Effector CD8-positive, alpha-beta T cell (primary cell): ENCODE data around the gene C12orf42.
"Not testable (repeated sequence)": the region's sequence is repeated elsewhere in the genome, so short reads cannot be mapped to it uniquely, and the experiment has no call there.

Experiments used
- DNase-seq: peaks from one replicate; lab custom pipeline; 2025; lab: John Stamatoyannopoulos, UW

Gene C12orf42

DNA sequence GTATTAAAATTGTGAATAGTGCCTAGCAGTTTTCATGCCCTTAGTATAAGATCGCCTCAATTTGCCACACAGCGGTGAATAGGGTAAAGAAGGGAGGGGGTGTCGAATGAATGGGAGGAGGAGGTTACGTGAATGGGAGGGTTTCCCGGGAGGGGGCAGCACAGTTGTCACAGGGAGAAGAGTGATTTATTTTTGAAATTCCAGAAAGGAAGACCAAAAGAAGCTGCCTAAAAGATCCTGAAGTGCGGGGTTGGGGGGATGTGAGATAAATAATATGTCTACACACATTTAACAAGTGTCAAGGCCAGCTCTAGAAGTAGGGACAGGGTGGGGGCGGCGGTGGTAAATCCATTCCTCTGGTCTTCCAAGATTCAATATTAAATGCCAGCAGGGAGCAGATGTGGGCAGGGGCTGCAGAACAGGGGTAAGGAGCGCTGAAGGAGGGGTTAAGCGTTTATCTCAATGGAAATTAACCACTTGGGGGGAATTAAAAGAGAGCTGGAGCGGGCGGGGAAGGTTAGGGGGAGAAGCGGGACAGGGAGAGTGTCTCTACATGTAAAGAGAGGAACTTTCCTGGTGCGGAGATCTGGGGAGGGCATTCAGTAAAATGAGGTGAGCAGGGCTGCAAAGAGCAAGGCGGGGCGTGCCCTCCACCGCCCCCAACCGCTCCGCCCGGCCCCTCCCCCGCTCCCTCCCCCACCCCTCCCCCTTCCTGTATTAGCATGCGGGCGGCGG is 867 bp downstream of the C12orf42 start:
- DNase-seq: no peak

DNA sequence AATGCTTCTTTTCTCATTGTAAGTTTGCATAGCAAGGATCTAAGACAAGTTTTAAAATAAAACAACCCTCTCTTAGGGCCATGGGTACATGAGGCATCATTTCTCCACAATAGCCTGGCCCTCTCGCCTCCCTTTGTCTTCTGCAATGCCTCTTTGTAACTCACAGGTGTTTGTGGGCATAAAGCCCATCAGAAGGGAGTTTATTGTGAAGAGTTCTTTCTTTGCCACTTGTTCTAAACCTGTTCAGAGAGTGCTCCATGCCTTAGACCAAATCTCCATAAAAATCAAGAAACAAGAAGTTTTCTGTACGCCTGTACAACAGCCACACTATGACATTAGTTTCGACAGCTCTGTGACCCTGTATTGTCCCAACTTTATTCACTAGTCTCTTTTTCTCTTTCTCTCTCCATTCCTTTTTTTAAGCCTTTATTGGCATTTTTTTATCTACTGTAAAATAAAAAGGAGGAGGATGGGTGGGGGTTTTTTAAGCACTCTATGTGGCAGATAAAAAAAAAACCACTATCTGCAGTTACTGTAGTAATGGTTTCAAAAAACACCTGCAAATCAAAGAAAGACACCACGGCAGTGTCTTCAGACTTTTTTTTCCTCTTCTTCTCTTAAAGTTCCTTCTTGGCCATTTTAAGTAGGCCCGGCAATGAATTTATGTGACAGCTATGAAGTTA is 1.6 kb downstream of the C12orf42 start:
- no peak for DNase-seq

DNA sequence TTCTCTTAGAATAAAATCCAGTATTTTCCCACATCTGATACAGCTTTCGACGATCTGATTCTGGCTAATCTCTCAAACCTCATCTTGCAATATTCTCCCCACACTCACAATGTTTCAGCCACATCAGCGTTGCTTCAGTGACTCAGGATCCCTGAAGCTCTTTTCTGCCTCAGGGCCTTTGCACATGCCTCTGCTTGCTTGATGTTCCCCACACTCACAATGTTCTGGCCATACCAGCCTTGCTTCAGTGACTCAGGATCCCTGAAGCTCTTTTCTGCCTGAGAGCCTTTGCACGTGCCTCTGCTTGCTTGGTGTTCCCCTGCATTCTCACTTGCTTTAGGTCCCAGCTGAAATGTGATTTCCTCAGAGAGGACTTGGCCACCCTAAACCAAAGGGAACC is 2.6 kb downstream of the C12orf42 start:
- no peak for DNase-seq

DNA sequence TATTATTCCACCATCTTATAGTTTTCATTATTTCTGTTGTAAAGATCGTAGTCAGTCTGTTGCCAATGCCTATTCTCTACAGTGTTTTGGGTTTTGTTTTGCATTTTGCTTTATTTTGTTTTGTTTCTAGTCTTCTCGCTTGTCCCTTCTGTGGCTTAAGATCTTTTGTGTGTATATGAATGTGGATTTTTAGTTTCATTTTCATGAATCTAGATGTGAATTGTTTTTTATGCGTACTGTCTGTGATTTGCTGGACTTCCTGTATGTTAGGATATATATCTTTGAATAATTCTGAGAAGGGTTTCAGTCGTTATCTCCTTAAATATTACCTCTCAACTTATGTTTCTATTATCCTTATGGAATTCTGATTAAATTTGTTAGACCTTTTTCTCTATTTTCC is 13.4 kb downstream of the C12orf42 start:
- DNase-seq: no peak

DNA sequence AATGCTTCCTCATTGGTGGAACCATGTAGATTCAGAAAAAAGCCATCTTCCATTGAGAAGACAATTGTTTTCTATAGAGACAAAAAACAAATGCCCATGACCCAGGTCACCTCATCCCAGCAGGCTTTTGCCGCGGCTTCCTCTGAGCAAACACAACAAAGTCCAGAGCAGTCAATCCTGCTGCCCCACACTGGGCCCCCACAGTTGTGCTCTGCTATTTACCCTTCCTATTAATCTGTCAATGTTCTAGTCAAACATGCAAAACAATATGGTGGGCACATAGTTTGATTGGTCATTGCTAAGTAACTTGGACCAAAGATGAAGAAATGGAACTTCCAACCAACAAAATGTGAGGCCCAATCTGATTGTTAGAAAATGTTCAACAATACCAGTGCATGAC is 20.7 kb downstream of the C12orf42 start:
- DNase-seq: no peak

DNA sequence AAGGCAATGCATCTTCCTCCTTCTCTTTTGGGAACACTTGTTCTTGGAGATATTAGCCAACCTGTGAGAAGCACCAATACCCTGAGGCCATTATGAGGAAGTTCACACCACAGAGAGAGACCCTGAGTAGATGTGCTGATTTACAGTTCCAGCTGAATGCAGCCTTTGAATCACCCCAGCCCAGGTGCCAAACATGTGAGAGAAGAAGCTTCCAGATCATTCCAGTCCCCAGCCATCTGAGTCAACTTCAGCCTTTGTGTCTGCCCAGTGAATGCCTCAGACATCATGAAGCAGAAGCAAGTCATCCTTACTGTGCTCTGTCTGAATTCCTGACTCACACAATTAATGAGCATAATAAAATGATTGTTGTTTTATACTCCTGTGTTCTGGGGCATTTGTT is 25.1 kb downstream of the C12orf42 start:
- DNase-seq: no peak

DNA sequence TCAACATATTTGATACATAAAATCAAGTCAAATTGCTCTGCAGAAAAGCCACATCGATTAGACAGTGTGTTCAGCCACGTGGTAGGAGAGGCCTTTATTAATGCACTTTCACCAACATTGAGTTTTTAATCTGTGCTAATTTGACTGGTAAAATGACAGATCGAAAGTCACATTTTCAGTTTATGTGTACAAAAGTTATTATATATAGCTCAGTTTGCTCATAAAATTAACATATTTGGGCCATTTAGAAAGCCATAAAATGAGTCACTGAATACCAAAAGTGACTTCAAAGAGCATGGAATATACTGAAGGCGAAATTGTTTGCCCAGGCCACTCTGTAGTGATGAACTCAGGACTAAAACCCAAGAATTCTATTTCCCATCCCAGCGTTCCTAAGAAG is 26.0 kb downstream of the C12orf42 start:
- no peak for DNase-seq

DNA sequence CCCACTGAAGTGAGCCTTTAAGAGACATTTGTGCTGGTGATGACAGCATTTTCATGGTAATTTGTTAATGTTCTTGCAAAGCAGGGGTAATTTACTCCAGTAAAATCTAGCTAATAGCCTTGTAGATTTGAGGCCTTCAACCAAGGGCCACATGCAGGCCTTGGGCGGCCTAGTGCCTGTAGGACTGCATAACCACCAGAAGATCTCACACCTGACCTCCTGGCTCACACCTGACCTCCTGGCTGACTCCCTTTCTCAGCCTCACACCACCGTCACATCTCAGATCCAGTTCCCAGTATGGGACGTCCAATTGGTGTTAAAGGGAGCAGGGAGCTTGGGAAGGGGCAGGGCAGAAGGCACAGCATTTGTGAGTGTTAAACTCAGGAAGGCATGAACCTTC is 26.9 kb downstream of the C12orf42 start:
- DNase-seq: no peak

DNA sequence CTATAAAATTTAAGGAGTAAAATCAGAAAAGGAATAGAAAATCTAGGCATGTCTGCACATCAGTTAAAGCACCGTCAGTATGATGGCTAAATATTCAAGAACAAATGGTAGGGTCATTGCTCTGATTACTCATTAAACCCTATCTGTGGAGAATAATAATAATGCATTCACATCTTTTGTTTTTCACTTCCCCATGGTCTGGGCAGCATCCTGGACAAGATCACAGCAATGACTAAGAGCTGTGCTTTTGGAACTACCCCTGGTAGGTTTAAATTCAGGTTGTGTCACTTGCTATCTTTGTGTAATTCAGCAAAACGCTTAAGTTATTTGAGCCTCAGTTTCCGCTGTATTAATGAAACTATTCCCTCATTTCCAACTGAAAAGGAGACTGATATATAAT is 33.1 kb downstream of the C12orf42 start:
- DNase-seq: no peak

DNA sequence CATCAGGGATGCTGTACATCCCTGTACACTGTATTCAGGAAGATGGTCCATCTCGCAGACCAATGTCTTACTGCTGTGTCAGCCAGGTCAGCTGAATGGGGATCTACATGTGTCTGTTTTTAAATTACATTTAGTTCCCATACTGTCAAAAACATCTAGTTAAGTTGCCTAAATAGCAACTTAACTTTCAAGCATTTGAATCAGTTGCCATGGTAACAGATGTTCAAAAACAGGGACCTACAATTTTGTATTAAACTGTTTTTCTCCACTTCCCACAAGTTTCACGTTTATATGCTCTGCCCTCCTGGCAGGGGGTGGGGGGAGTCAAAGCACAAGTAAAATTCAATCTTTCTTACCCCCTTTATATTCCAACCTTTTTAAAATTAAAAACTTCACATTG is 38.3 kb downstream of the C12orf42 start:
- no peak for DNase-seq

DNA sequence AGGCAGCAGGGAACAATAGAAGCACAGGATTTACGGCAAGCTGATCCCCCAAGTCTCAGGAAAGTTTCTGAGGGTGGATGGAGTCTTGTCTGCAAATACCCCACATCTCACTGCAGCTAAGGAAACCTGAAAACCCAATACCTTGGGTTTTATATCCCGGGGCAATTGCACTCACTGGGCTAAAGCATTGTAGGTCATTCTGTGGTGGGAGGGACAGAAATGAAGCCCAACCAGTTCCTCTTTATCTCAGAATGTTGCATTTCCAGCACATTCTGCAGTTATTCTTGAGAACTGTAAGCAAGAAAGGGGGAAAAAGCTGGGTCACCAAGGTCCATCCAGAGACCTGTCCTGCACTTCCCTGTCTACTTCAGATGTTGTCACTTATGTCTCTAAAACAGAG is 39.8 kb downstream of the C12orf42 start:
- no peak for DNase-seq

DNA sequence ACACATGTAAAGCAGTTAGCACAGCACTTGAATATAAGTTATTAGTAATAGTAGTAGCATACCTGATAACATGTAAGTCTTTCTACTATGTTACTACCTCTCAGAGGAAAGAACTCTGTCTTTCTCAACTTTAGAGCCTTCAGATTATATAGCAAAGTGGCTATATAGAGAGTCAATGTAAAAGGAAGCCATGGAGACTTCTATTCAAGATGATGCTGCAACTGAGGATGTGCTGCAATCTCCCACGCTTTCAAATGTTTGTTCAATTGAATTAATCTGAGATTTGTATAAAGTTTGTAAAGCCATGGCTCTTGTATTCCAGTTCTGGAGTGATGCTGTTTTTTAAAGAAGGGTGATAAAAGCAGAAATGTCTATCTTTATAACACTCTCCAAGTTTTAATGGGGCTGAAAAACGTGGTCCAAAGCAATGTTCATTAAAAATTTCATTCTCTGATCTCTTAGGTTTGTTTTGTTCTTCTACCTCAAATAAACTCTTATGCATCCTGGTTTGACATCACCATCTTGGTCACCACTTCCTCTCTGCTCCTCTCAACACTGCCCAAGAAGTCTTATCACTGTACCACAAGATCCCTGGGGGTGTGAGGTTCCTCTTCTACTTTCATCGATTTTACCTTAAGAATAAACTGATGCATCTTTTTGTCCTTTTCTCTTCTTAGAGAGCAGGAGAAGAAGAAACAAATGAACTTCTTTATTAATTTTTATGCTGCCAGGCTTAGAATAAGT is 40.6 kb downstream of the C12orf42 start:
- DNase-seq: no peak

DNA sequence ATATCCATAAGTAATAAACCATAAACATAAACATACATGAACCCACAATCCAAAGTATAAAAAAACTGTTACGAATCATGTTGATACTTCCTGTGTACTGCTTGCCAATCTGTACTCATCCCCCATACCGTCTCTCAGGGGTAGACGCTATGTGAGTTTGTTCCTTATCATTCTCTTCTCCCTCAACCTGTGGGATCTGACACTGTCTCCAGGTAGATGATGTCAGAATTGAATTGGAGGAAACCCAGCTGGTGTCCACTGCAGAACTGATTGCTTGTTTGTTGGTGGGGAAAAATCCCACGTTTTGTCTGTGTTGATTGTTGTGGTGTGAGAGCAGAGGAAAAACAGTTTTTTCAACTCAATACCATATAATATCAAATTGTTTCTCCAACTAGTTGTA is 50.8 kb downstream of the C12orf42 start:
- no peak for DNase-seq

DNA sequence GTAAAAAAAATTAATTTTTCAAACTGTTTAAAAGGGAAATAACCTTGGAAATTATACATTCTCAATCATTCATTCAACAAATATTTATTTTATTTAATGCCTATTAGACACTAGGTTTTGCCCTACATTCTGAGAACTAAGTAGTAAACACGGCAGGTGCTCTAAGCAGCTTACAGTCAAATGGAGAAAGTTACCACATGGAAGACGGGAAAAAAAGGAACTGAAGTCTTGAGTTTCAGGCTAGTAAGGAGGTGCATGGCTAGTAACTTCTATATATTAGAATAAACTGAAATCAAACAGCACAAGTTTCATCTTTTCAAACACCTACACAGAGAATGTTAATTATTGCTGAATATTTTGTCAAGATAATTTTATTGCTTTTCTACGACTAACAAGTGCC is 52.9 kb downstream of the C12orf42 start:
- no peak for DNase-seq

DNA sequence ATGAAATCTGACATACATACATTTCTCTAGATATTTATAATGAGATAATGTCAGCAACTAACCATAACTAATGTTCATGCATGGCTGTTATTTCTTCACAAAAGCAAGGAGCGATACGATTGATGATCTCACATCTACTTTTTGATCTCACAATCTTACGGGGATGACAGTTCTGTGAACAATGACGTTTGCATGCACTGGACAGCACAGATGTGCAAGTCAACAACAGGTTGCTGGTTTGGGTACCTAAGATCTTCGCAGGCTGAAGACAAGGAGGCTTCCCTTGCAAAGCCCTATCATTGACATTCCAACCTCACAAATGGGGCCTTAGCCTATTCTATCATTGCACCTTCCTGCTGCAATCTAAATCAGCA is 53.6 kb downstream of the C12orf42 start:
- DNase-seq: no peak

DNA sequence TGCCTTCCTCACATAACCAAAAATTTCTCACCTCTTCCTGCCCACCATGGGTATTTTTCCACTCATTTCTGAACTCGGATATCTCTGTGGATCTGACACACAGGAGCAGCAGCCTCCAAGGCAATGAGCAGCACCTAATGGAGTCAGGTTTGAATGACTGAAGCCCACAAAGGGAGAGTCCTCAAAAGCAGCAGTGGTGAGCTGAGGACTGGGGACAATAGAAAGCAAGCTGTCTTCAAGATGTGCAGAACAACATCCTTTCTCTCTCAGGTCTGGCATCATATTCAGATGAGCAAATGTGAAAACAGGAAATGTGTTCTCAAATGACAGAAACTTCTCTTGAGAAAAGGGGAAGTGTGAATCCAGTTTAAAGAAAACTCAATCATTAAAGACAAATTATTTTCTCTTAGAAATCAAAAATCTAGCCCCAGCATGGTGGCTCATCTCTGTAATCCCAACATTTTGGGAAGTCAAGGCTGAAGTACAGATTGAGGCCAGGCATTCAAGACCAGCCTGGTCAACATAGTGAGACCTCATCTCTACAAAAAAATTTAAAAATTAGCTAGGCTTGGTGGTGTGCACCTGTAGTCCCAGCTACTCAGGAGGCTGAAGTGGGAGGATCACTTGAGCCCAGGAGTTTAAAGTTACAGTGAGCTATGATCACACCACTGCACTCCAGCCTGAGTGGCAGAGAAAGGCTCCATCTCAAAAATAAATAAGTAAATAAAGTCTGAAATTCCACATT is 54.2 kb downstream of the C12orf42 start:
- no peak for DNase-seq

DNA sequence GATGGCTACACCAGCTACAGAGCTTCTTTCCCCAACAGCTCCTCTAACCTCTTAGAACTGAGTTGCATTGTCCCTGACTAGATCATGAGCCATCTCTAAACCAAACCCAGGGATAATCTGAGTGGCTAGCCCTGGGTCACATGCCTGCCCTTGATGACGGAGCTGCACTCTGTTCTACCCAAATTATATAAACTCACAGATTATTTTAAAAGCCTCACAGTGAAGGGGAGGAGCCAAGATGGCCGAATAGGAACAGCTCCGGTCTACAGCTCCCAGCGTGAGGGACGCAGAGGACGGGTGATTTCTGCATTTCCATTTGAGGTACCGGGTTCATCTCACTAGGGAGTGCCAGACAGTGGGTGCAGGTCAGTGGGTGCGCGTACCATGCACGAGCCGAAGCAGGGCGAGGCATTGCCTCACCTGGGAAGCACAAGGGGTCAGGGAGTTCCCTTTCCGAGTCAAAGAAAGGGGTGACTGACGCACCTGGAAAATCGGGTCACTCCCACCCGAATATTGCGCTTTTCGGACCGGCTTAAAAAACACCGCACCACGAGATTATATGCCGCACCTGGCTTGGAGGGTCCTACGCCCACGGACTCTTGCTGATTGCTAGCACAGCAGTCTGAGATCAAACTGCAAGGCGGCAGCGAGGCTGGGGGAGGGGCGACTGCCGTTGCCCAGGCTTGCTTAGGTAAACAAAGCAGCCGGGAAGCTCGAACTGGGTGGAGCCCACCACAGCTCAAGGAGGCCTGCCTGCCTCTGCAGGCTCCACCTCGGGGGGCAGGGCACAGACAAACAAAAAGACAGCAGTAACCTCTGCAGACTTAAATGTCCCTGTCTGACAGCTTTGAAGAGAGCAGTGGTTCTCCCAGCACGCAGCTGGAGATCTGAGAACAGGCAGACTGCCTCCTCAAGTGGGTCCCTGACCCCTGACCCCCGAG is 61.3 kb downstream of the C12orf42 start:
- DNase-seq: not testable (repeated sequence)

DNA sequence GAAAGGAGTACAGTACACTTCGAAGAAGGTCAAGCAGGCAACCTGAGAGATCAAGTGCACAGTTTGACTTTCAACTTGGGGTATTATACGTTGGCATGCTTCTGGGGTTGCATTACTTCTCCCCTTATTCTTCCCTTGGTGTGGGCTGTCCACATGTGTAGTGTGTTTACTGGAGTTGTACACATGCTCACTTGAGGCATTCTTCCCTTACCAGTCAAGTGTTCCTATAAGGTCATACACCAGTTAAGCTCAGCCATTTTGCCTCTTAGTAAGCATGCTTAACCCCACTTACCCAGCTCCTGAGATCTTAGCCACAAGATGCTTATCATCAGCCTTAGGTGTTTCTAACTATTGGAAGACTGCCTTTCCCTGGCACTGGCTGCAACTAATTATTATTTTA is 63.8 kb downstream of the C12orf42 start:
- DNase-seq: no peak

DNA sequence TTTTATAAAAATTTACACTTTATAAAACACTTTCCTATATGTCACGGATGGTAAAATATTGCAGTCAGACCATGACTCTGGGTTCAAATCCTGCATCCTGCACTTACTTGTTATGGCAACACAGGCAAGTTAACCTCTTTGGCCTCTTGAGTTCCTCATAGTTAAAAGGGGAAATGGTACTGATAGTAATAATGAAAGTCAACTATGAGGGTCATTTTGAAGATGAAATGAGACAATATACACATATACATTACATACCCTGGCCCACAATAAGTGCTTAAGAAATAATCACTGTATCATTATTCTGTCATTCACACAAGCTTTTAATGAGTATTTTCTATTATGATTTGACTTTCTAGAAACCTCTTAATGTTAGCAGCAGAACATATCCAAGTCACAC is 64.4 kb downstream of the C12orf42 start:
- DNase-seq: no peak

DNA sequence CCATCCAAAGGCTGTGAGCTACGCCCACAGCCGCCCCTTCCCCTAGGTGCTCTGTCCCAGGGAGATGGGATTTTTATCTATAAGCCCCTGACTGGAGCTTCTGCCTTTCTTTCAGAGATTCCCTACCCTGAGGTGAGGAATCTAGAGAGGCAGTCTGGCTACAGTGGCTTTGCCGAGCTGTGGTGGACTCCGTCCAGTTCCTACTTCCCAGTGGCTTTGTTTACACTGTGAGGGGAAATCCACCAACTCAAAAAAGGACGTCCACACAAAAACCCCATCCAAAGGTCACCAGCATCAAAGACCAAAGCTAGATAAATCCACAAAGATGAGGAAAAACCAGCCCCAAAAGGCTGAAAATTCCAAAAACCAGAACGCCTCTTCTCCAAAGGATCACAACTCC is 70.1 kb downstream of the C12orf42 start:
- DNase-seq: not testable (repeated sequence)

DNA sequence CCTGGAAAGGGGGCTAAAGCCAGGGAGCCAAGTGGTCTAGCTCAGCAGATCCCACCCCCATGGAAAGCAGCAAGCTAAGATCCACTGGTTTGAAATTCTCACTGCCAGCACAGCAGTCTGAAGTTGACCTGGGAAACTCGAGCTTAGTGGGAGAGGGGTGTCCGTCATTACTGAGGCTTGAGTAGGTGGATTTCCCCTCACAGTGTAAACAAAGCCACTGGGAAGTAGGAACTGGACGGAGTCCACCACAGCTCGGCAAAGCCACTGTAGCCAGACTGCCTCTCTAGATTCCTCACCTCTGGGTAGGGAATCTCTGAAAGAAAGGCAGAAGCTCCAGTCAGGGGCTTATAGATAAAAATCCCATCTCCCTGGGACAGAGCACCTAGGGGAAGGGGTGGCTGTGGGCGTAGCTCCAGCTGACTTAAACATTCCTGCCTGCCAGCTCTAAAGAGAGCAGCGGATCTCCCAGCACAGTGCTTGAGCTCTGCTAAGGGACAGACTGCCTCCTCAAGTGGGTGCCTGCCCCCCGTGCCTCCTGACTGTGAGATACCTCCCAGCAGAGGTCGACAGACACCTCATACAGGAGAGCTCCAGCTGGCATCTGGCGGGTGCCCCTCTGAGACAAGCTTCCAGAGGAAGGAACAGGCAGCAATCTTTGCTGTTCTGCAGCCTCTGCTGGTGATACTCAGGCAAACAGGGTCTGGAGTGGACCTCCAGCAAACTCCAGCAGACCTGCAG is 70.8 kb downstream of the C12orf42 start:
- DNase-seq: not testable (repeated sequence)
